ENCODE data around the gene KLHL2.

Gene KLHL2

GRCh38 chr4:165309456-165309855, 102.1 kb downstream of the KLHL2 start:
- H3K4me3 ChIP-seq (ENCODE audit: low read depth, low read length), result no peak overlapping the region
- no peak for TF ChIP-seq CTCF (IDR thresholded peaks at IDR 0.05; ENCODE audit: low read depth, low read length)
- DNase-seq (ENCODE audit: low read depth, low spot score), result no peak
- in situ Hi-C loops (cut with HindIII; ENCODE audit: low sequenced_read_pairs), result no loop called here

GRCh38 chr4:165312506-165312905, 105.1 kb downstream of the KLHL2 start:
- no peak overlapping the region for H3K4me3 ChIP-seq (ENCODE audit: low read depth, low read length)
- peak; percentile 24 for DNase-seq (ENCODE audit: low read depth, low spot score)
- in situ Hi-C loops (cut with HindIII; ENCODE audit: low sequenced_read_pairs), result no loop called here
- no peak for TF ChIP-seq CTCF (IDR thresholded peaks at IDR 0.05; ENCODE audit: low read depth, low read length)

- DNase-seq (ENCODE audit: low read depth, low spot score), result no peak
- in situ Hi-C loops (cut with HindIII; ENCODE audit: low sequenced_read_pairs), result no loop called here
- no peak for TF ChIP-seq CTCF (IDR thresholded peaks at IDR 0.05; ENCODE audit: low read depth, low read length)
- H3K4me3 ChIP-seq (ENCODE audit: low read depth, low read length), result no peak overlapping the region
These were observed 111.7 kb downstream of the KLHL2 start for GRCh38 chr4:165319030-165319429.

- H3K4me3 ChIP-seq (ENCODE audit: low read depth, low read length), result no peak overlapping the region
- in situ Hi-C loops (cut with HindIII; ENCODE audit: low sequenced_read_pairs), result no loop called here
- no peak for TF ChIP-seq CTCF (IDR thresholded peaks at IDR 0.05; ENCODE audit: low read depth, low read length)
These were observed 112.1 kb downstream of the KLHL2 start for GRCh38 chr4:165319509-165319908.

GRCh38 chr4:165324236-165324917, 117.0 kb downstream of the KLHL2 start:
- DNase-seq (ENCODE audit: low read depth, low spot score), result no peak
- no peak overlapping the region for H3K4me3 ChIP-seq (ENCODE audit: low read depth, low read length)
- in situ Hi-C loops (cut with HindIII; ENCODE audit: low sequenced_read_pairs), result no loop called here
- no peak for TF ChIP-seq CTCF (IDR thresholded peaks at IDR 0.05; ENCODE audit: low read depth, low read length)

More at GRCh38 chr4:165319509-165319908, 112.1 kb downstream of the KLHL2 start:
- DNase-seq (ENCODE audit: low read depth, low spot score), result no peak

GRCh38 chr4:165324918-165325304, 117.5 kb downstream of the KLHL2 start:
- H3K4me3 ChIP-seq (ENCODE audit: low read depth, low read length), result no peak overlapping the region
- DNase-seq (ENCODE audit: low read depth, low spot score), result no peak
- in situ Hi-C loops (cut with HindIII; ENCODE audit: low sequenced_read_pairs), result no loop called here
- no peak for TF ChIP-seq CTCF (IDR thresholded peaks at IDR 0.05; ENCODE audit: low read depth, low read length)

Measured in astrocyte of the spinal cord (primary cell).